Activated CD4-positive, alpha-beta T cell treated with anti-CD3 and anti-CD28 coated beads, Interleukin-2, Interleukin-6, amounts not matched to agents 100 ng/mL and 50 ng/mL, durations not matched to agents 16 hours and 8 hours (primary cell): ENCODE results near the gene EWSR1.
"Not testable (repeated sequence)": the region's sequence is repeated elsewhere in the genome, so short reads cannot be mapped to it uniquely, and the experiment has no call there.

Source experiments
- DNase-seq: peaks from one replicate; pipeline ENCODE4 v3.0.0-alpha.2; 2020

EWSR1 gene, protein sequence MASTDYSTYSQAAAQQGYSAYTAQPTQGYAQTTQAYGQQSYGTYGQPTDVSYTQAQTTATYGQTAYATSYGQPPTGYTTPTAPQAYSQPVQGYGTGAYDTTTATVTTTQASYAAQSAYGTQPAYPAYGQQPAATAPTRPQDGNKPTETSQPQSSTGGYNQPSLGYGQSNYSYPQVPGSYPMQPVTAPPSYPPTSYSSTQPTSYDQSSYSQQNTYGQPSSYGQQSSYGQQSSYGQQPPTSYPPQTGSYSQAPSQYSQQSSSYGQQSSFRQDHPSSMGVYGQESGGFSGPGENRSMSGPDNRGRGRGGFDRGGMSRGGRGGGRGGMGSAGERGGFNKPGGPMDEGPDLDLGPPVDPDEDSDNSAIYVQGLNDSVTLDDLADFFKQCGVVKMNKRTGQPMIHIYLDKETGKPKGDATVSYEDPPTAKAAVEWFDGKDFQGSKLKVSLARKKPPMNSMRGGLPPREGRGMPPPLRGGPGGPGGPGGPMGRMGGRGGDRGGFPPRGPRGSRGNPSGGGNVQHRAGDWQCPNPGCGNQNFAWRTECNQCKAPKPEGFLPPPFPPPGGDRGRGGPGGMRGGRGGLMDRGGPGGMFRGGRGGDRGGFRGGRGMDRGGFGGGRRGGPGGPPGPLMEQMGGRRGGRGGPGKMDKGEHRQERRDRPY

DNA sequence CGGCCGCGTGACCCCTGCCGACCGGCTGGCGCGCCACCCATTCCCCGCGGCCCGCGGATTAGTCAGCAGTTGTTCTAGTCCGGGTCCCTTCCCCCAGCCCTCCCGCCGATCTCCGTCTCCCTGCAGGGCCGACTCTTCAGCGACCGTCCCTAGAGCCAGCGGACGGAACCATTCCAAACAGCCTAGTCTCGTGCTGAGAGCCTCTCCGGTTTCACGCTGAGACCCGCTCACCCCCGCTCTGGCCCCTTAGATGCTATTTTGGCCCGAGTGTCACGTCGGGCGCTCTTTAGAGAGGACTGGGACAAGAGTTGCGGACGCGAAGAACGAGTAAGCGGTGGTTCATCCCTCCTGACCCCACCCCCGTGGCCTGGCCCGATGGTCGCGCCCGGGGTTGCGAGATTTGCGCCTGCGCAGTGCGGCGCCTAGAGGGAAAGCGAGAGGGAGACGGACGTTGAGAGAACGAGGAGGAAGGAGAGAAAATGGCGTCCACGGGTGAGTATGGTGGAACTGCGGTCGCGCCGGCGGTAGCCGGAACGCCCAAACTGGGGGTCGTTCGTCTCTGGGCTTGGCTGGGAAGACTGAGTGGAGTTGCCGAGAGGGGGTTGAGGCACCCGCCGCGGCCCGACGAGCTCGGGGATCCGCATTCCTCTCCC lies at the start of gene EWSR1, which contains the start of gene RHBDD3:
Gene EWSR1 (plus strand): TSS at position 411 of the 653 bp plus-strand sequence. CDS start 69 bp downstream, at position 480.
Gene RHBDD3 (minus strand): TSS at position 124 of the 653 bp plus-strand sequence. CDS start 2,355 bp downstream, outside the sequence.
- DNase-seq: peak; percentile 97

DNA sequence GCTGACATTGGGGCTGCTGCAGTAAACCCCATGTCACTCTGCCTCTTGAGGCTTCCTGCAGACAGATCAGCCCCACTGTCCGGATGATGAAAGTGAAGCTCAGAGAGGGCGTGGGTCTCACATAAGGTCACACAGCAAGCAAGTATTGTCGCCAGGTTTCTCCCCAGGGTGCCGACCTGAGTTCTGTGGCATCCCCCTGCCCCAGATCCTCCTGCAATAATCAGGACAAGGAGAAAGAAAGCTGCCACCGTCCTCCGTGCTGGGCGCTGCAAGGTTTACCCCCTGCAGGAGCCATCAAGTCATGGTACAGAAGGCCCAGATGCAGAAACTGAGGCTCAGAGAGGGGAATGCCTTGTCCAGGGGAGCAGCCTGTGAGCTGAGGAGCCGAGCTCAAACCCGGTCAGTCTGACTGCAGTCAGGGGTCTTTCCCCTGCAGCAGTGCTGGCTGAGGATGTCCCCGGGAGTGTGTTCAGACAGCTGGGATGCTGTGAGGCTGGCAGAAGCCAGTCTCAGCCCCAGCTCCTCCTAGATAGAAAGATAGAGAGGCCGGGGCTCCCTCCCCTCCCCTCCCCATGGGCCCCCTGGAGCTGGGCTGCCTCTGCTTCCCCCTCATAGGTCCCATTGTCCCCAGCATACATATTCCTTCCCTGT lies 49.2 kb upstream of the EWSR1 start:
- no peak for DNase-seq

DNA sequence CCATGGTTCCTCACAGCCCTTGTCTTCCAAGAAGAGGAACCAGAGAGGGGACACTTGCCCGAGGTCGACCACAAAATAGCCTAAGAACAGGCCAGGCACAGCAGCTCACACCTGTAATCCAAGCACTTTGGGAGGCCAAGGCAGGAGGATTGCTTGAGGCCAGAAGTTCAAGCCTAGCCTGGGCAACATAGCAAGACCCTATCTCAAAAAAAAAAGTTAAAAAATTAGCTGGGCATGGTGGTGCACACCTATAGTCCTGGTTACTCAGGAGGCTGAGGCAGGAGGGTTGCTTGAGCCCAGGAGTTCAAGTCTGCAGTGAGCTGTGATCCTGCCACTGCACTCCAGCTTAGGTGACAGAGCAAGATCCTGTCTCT lies 48.7 kb upstream of the EWSR1 start:
- DNase-seq: not testable (repeated sequence)

DNA sequence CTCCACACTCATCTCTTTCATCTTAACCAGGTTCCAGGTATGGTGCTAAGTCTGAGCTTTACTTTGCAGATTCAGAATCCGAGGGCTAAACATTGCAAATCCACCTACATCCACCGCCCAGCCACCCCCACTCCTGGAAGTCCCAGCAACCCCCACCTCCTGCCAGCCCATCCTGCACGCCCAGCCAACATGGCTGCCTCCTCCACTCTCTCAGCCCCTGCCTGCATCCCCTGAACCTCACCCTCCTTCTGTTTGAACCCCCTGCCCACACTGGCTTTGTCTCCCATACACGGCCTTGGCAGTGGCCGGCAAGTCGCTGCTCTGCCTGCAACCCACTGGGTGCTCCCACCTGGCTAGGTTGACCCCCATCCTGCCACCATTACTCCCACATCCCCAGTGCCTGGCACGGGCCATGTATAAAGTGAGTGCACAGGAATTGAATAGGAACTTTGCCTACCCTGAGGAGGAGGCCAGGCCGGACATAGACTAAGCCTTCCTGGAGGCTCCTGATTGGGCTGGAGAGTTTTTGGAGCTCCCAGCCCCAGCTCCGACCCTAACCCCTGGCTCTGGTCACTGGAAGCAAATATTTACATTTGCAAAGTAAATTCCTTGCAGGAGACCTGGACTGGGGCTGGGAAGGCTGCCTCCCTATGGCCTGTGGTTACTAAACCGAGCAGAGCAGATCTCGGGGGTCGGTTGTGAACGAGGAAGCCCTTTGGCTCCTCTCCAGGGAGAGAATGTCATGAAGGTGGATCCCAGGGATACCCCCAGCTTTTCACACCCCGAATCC lies 48.0 kb upstream of the EWSR1 start:
- DNase-seq: no peak

DNA sequence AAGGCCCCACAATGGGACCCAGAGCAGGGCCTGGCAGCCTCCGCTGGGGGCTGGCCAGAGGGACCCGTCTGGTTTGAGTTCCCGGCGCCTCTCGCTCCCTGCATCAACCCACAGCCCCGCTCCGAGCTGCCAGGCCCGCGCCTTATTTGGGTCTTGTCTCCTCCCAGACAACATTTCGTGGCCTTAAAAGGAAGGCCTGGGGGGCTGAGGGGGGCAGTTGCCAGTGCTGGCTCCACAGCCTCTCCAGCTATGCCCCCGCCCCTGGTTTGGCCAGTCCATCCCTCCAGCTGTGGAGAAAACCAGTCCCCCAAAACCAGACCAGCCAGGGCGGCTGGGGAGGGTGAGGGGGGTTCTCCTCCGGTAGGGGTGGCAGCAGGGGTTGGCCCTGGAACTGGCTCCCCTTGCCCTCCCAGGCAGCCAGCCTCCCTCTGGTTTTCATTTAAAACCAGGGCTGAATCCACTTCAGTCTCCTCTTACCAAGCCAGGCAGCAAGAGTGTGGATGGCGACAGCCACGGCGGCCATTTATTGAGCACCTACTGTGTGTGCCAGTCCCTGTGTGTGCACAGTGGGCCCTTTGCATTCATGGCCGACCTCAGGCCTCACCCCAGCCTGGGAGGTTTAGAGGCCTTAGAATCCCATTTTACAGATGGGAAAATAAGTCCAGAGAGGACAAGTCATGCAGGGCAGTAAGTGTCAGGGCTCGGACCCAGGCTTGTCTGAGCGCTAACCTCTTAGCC lies 43.8 kb upstream of the EWSR1 start:
- no peak for DNase-seq

DNA sequence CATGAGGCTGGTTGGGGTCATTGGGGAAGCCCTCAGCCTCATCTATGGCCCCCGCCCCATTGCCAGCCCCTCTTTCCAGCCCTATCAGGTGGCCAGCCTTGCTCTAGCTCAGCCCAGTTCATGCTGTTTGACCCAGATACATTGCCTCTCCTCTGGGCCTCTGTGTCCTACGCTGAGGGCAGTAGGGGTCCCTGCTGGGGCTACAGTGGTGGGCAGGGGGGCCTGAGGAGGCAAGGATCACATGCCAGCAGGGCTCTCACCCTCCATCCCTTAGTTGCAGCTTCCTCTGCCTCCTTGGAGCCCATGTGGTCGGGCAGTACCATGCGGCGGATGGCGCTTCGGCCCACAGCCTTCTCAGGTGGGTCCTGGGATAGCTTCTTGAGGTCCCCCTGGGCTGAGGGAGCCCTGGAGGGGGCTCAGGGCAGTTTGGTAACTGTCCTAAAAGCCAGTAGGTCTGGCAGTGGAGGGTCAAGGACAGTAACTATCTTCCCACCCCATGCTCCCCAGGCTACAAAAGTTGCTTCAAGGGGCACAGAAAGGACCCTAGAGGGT lies 43.1 kb upstream of the EWSR1 start:
- DNase-seq: no peak

DNA sequence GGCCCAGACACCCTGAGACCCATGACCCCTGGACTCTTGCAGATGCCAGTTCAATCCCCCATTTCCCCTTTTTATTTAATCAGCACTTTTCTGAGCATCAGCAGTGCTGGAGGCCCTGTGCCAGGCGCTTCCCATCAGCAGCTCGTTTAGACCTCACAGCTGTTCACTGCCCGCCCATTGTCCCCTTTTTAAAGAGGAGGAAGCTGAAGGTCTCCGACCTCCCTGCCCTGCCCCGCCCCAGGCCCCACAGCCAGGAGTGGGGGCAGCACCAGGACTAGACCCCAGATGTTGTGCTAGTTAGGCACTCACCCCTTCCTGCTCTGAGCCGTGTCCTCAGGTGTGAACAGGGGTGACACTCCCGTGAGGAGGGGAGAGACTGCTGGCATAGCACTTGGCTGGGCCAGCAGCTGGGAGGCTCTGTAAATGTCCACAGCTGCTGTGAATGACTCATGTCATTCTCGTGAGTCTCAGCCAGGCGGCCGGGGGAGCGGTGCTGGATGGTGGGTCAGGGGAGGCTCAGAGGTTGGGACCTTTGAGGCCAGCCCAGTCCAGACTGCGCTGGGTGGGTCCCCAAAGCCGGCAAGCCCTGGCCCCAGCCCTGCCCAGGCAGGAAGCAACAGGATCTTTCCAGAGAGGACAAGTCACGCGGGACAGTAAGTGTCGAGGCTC lies 42.5 kb upstream of the EWSR1 start:
- no peak for DNase-seq

DNA sequence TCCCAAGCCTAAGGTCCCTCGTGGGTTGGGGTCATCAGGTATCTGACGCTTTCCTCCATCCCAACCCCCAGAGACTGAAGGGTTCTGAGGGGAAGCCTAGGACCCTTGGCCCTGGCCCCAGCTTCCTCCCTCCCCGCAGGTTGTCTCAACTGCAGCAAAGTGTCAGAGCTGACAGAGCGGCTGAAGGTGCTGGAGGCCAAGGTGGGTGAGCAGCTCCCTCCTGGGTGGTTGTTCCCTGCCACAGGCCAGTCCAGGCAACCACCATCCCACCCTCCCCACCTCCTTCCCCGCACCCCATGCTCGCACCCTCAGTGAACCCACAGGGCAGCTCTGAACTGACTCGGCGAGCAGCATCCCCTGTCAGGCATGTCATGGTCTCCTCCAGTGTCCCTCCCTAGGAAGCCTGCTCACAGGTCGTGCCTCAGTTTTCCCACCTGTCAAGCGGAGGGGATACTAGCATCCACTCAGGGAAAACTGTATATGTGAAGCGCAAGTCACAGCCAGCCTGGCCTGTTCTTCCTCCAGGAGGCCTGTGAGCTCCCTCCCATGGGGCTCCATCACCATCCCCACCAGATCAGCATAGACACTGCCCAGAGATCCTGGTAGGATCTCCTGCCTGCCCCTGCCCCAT lies 41.6 kb upstream of the EWSR1 start:
- no peak for DNase-seq

DNA sequence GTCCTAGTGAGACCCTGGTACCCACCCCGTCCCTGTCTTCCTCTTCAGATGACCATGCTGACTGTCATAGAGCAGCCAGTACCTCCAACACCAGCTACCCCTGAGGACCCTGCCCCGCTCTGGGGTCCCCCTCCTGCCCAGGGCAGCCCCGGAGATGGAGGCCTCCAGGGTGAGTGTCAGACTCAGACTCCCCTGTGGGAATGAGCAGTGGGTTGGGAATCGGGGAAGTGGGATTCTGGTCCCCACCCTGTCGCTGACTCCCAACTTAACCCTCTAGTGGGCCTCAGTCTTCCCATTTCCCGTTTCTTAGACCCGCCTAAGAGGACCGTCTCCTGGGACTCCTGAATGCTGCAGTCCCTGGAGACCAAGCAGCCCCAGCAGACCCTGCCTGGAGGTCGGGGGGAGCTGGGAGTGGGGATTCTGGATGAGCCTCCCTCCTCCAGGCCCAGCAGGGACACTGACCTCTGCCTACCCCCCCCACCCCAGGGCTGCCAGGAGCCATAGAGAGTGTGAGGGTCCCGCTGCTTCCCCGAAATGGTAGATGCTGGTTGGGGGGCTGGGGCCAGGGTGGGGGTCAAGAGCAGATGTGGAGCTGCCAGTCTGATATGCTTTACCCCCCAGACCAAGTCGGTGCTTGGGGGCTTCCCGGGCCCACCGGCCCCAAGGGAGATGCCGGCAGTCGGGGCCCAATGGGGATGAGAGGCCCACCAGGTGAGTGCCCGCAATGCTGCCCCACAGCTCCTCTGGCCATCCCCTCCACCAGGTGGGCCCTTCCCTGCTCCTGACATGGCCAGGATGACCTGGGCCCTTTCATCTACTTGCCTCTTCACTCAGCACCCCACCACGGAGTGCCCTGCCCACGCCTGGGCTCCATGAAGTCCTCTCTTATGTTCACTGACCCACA lies 36.8 kb upstream of the EWSR1 start:
- no peak for DNase-seq

DNA sequence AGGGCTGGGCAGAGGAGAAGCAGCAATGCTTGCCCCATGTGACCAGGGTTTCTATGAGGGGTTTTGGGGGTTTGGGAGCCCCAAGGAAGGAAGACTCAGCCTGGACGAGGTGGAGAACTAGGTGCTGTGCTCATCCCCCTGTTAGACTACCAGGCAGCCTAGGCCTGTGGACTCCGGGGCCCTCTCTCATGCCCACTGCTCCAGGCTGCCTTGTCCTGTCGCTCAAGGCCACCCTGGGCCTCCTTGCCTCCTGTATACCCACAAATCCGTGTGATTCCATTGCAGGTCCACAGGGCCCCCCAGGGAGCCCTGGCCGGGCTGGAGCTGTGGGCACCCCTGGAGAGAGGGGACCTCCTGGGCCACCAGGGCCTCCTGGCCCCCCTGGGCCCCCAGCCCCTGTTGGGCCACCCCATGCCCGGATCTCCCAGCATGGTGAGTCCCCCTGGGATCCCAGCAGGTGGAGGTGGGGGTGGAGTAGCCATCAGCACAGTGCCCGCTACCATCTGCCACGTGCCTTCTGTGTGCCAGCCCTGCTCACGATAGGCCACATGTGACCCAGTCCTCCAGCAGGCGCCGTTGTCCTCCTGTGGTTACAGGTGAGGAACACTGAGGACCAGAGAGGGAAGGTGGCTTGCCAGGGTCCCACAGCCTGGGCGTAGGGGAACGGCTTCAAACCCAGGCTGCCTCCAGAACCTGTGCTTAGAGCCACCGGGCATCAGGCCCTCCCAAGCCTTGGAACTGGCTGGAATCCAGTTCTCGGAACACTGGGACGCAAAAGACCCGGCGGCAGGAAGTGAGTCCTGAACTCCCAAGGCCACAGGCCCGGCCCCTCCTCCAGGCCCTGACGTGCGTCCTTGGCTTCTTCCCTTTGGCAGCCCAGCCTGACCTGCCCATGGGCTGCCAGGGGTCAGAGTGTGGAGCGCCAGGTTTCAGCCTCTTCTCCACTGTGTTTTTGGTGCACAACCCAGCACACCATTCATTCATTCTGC lies 35.8 kb upstream of the EWSR1 start:
- DNase-seq: no peak

DNA sequence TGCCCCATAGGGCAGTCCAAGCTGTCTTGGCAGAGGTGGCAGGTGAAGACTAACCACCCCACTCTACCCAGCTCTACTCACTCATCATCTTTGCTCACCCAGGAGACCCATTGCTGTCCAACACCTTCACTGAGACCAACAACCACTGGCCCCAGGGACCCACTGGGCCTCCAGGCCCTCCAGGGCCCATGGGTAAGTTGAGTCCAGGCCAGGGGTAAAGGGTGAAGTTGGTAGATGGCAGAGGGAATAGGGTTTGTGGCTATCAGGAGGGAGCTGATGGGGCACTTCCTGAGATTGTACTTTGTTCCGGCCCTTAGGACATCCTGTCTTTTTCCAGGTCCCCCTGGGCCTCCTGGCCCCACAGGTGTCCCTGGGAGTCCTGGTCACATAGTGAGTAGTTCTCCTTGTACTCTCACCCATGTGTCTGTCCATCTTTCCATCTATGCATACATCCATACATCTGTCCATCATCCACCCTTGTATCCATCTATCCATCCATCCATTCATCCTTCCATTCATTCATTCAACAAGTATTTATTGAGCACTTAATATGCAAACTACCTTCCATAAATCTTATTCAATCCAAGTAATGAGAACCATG lies 34.7 kb upstream of the EWSR1 start:
- DNase-seq: no peak

DNA sequence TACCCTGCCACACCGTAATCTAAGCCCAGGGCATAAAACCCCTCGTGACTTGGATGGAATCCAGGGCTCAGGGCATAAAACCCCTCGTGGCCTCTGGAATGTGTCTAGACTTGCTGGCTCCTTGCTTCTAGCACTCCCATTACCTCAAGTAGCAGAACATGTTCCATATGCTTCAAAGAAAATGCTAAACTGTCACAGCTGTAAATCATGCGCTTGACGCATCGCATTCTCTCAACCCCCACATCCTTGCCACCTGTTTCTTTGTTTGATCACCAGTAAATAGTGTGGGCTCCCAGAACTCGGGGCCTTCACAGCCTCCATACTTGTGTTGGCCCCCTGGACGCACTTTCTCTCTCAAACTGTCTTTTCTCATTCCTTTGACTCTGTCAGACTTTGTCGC lies 27.6 kb upstream of the EWSR1 start:
- not testable (repeated sequence) for DNase-seq

DNA sequence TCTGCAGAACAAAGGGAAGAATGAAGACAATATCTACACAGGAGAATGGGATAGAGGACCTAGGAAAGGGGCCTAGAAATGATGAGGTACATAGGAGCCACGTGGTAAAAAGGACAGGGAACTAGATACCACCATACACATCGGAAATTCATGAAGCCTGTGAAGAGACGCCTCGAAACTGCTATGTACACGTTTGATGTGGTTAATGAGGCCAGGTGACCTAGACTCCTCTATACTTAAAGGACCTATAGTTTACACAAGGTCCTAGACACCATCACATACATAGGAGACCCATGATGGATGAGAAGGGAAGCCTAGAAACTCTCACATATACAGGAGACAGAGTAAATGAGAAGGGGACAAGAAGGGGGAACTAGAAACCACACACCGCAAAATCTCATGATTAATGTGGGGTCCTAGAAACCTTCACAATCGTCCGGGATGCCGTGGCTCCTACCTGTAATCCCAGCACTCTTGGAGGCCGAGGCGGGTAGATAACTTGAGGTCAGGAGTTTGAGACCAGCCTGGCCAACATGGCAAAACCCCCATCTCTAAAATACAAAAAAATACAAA lies 24.1 kb upstream of the EWSR1 start:
- no peak for DNase-seq

DNA sequence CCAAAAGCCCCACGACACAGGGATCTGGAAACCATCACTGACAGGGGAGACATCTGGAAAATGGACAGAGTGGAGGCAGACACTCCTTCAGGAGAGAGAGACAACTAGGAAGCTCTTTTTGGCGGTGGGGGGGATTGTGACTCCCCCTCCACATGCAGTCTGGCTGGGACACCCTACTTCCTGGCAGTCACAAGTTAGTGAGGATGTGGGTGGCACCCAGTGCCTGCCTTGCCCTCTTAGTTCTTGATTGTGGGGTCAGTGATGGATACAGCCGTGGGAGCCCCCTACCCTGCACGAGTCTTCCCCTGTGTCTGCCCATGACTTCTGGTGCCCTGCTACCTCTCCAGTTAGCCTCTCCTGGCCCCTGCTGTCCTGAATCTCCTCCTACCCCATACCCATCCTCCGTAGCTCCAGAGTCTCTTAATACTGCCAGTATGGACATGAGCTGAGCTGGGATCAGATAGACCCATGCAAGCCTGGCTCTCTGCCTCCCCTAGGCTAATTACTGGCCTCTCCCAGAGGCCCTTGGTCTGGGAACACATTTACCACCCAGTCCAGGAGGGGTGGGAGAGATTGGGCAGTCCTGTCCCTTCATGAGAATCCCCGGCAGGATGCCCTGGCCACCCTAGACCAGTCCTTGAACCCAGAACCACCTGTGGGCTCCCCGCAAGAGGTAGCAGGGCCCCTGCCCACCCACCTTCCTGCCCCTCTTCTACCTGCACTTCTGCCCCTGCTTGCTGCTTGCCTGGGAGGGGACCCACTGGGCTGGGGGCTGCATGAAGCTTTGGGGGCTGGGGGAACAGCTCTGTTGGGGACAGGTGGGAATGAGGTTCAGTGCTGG lies 23.1 kb upstream of the EWSR1 start:
- no peak for DNase-seq

DNA sequence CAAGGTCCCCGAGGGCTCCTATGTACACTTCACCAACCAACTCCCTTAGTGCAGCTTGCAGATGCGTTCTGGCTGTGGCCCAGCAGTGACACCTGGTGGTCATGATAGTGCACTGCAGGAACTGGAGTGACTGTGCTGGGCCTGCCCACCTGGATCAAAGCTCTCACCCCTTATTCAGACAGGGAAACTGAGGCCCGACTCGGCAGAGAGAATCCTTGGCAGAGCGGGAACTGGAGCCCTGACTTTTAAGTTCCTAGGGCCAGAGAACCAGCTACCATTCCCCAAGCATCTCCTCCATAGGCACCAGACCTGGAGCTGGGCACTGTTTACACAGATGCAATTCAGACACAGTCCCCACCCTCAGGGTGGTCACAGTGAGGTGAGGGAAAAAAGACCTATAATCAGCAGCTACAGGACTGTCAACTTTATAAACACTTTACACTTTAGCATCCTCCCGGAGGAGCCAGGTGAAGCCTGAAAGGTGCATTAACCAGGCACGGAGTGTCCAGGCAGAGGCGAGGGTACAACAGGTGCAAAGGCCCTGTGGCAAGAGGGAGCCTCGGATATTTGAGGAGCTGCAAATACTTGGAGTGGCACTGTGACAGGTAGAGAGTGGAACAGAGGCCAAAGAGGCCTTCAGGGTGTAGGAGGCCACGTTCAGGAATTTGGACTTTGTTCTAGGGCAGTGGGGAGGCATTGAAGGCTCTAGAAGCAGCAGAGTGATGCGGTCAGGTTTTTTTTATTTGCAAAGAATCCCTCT lies 22.3 kb upstream of the EWSR1 start:
- peak; percentile 81 for DNase-seq
